Measurements from ENCODE around the gene CTPS2.
A peak's percentile ranks its signal among the peaks of the same experiment; 100 is the strongest.
"Not testable (repeated sequence)": the region's sequence is repeated elsewhere in the genome, so short reads cannot be mapped to it uniquely, and the experiment has no call there.

CTPS2 gene

GRCh38 chrX:16712548-16713155 lies at the start of gene CTPS2:
Gene CTPS2 (minus strand): TSS chrX:16712669. CDS start chrX:16702902, 9,767 bp downstream.
- DNase-seq (ENCODE audit: low spot score): peak; percentile 46

GRCh38 chrX:16761500-16761899 lies 49.0 kb upstream of the CTPS2 start:
- not testable (repeated sequence) for DNase-seq (ENCODE audit: low spot score)

GRCh38 chrX:16756724-16757123 lies 44.3 kb upstream of the CTPS2 start:
- DNase-seq (ENCODE audit: low spot score): no peak

GRCh38 chrX:16754019-16754418 lies 41.5 kb upstream of the CTPS2 start:
- DNase-seq (ENCODE audit: low spot score): no peak

GRCh38 chrX:16750136-16750535 lies 37.7 kb upstream of the CTPS2 start:
- no peak for DNase-seq (ENCODE audit: low spot score)

GRCh38 chrX:16748425-16748824 lies 36.0 kb upstream of the CTPS2 start:
- no peak for DNase-seq (ENCODE audit: low spot score)

GRCh38 chrX:16745659-16746058 lies 33.2 kb upstream of the CTPS2 start:
- DNase-seq (ENCODE audit: low spot score): no peak

GRCh38 chrX:16745102-16745501 lies 32.6 kb upstream of the CTPS2 start:
- DNase-seq (ENCODE audit: low spot score): no peak

GRCh38 chrX:16743604-16744325 lies 31.3 kb upstream of the CTPS2 start:
- DNase-seq (ENCODE audit: low spot score): no peak

- no peak for DNase-seq (ENCODE audit: low spot score)
Measured at GRCh38 chrX:16739574-16739973, 27.1 kb upstream of the CTPS2 start.

- DNase-seq (ENCODE audit: low spot score): no peak
Measured at GRCh38 chrX:16737024-16737423, 24.6 kb upstream of the CTPS2 start.

- DNase-seq (ENCODE audit: low spot score): no peak
Measured at GRCh38 chrX:16733013-16733412, 20.5 kb upstream of the CTPS2 start.

- no peak for DNase-seq (ENCODE audit: low spot score)
Measured at GRCh38 chrX:16730450-16730849, 18.0 kb upstream of the CTPS2 start.

GRCh38 chrX:16727637-16728036 lies 15.2 kb upstream of the CTPS2 start:
- DNase-seq (ENCODE audit: low spot score): no peak

- not testable (repeated sequence) for DNase-seq (ENCODE audit: low spot score)
Measured at GRCh38 chrX:16726347-16726988, 14.0 kb upstream of the CTPS2 start.

- DNase-seq (ENCODE audit: low spot score): no peak
Measured at GRCh38 chrX:16725072-16725471, 12.6 kb upstream of the CTPS2 start.

GRCh38 chrX:16722481-16722880 lies 10.0 kb upstream of the CTPS2 start:
- DNase-seq (ENCODE audit: low spot score): no peak

- peak; percentile 89 for DNase-seq (ENCODE audit: low spot score)
Measured at GRCh38 chrX:16719334-16720084, 7.0 kb upstream of the CTPS2 start, which contains the start of gene SYAP1. Gene SYAP1 (plus strand): TSS chrX:16719612. CDS start chrX:16719725, 113 bp downstream.

GRCh38 chrX:16718824-16719333 lies 6.4 kb upstream of the CTPS2 start:
- DNase-seq (ENCODE audit: low spot score): no peak

- not testable (repeated sequence) for DNase-seq (ENCODE audit: low spot score)
Measured at GRCh38 chrX:16716451-16716850, 4.0 kb upstream of the CTPS2 start.

GRCh38 chrX:16715638-16716037 lies 3.2 kb upstream of the CTPS2 start:
- not testable (repeated sequence) for DNase-seq (ENCODE audit: low spot score)

GRCh38 chrX:16714504-16714903 lies 2.0 kb upstream of the CTPS2 start:
- DNase-seq (ENCODE audit: low spot score): no peak
